Stimulated activated CD8-positive, alpha-beta memory T cell treated with anti-CD3 and anti-CD28 coated beads, Interleukin-2, amount 100 ng/mL, for 1 hour (primary cell): ENCODE data around the gene HHAT.

Source experiments
- DNase-seq, 2 donors: peaks; one replicate each; pipeline ENCODE4 v3.0.0-alpha.2; 2020; ENCODE audit warnings: low read depth in 2 of 2

Gene HHAT

GRCh38 chr1:210487021-210487420 is 158.3 kb downstream of the HHAT start:
- DNase-seq, result no peak

GRCh38 chr1:210489491-210489890 is 160.8 kb downstream of the HHAT start:
- DNase-seq, result no peak

- no peak for DNase-seq
Measured at GRCh38 chr1:210490781-210491180, 162.1 kb downstream of the HHAT start.

- no peak for DNase-seq
Measured at GRCh38 chr1:210496063-210496462, 167.4 kb downstream of the HHAT start.

GRCh38 chr1:210499956-210500355 is 171.3 kb downstream of the HHAT start:
- DNase-seq, result no peak

- no peak for DNase-seq
Measured at GRCh38 chr1:210500831-210501230, 172.1 kb downstream of the HHAT start.

GRCh38 chr1:210504286-210504685 is 175.6 kb downstream of the HHAT start:
- no peak for DNase-seq

- no peak for DNase-seq
Measured at GRCh38 chr1:210505601-210506496, 177.1 kb downstream of the HHAT start.

GRCh38 chr1:210506689-210507088 is 178.0 kb downstream of the HHAT start:
- DNase-seq, result no peak

- DNase-seq, result no peak
Measured at GRCh38 chr1:210516092-210516656, 187.5 kb downstream of the HHAT start.

GRCh38 chr1:210516697-210517459 is 188.2 kb downstream of the HHAT start:
- DNase-seq, result no peak

GRCh38 chr1:210523830-210524229 is 195.1 kb downstream of the HHAT start:
- no peak for DNase-seq

- no peak for DNase-seq
Measured at GRCh38 chr1:210525716-210526454, 197.2 kb downstream of the HHAT start.

- DNase-seq, result no peak
Measured at GRCh38 chr1:210527091-210527490, 198.4 kb downstream of the HHAT start.

- no peak for DNase-seq
Measured at GRCh38 chr1:210531475-210532222, 202.9 kb downstream of the HHAT start.

- DNase-seq, result no peak
Measured at GRCh38 chr1:210532223-210532598, 203.5 kb downstream of the HHAT start.

- no peak for DNase-seq
Measured at GRCh38 chr1:210535761-210536160, 207.1 kb downstream of the HHAT start.

GRCh38 chr1:210536254-210536961 is 207.7 kb downstream of the HHAT start:
- DNase-seq, result no peak

GRCh38 chr1:210540288-210540687 is 211.6 kb downstream of the HHAT start:
- no peak for DNase-seq

- DNase-seq, result no peak
Measured at GRCh38 chr1:210541680-210542358, 213.1 kb downstream of the HHAT start.
